ENCODE data around the gene NOD2.

DNA sequence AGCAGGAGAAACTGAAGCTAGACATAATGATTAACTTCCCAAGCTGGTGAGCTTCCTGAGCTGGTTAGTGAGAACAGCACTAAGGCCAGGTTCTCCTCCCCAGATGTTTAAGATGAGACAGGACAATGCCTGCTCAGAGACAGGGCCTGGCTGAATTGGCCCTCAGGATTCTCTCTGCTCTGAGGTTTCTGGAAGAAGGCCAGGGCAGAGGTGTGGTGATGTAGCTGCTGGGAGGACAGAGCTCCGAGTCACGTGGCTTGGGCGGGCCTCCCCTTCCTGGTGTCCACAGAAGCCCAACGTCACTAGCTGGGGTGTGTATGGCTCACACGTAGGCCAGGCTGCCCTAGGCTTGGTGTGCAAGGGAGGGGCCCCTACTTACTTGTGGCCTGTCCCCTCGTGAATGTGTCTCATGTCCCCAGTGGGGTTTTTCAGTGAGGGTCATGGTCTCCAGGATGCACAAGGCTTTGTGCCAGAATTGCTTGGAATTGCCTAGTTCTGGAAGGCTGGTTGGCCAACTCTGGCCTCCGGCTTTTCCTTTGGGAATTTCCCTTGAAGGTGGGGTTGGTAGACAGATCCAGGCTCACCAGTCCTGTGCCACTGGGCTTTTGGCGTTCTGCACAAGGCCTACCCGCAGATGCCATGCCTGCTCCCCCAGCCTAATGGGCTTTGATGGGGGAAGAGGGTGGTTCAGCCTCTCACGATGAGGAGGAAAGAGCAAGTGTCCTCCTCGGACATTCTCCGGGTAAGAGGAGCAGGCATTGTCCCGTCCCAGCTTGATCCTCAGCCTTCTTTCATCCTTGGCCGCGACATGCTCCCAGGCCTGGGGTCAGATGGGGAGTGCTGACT, 3.4 kb downstream of the NOD2 start:
- TF ChIP-seq POLR2A (IDR thresholded peaks at IDR 0.05), result peak in 2 of 4 donors; percentile 25 to 48
- TF ChIP-seq, protein P1, sequence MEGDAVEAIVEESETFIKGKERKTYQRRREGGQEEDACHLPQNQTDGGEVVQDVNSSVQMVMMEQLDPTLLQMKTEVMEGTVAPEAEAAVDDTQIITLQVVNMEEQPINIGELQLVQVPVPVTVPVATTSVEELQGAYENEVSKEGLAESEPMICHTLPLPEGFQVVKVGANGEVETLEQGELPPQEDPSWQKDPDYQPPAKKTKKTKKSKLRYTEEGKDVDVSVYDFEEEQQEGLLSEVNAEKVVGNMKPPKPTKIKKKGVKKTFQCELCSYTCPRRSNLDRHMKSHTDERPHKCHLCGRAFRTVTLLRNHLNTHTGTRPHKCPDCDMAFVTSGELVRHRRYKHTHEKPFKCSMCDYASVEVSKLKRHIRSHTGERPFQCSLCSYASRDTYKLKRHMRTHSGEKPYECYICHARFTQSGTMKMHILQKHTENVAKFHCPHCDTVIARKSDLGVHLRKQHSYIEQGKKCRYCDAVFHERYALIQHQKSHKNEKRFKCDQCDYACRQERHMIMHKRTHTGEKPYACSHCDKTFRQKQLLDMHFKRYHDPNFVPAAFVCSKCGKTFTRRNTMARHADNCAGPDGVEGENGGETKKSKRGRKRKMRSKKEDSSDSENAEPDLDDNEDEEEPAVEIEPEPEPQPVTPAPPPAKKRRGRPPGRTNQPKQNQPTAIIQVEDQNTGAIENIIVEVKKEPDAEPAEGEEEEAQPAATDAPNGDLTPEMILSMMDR (IDR thresholded peaks at IDR 0.05), result no peak

Data from upper lobe of left lung (tissue), 4 donors.